PFSK-1 (cell line): Measurements from ENCODE around the gene ABCC4.

Source experiments
- FOXP2 ChIP-seq: optimal IDR thresholded peaks from 2 replicates; pipeline ENCODE3; 2011; ENCODE audit warnings: borderline replicate concordance, control low read depth, inconsistent platforms; ENCODE audit not compliant: insufficient read depth; ENCODE audit errors: extremely low read length, extremely low read depth
- POLR2AphosphoS5 ChIP-seq: IDR thresholded peaks from 2 replicates; pipeline ENCODE4 v1.6.1; 2012; ENCODE audit warnings: low read depth, mild to moderate bottlenecking, control low read depth, low read length, moderate library complexity
- SIN3A ChIP-seq: IDR thresholded peaks from 2 replicates; pipeline ENCODE4 v1.6.1; 2012; ENCODE audit warnings: mild to moderate bottlenecking, low read length, moderate library complexity, borderline replicate concordance; ENCODE audit not compliant: insufficient read depth
- TAF1 ChIP-seq: IDR thresholded peaks from 2 replicates; pipeline ENCODE4 v1.6.1; 2012; ENCODE audit warnings: low read length, control low read depth, borderline replicate concordance; ENCODE audit not compliant: insufficient read depth
- TF ChIP-seq, protein P1 (sequence below), 2 experiments: IDR thresholded peaks; 2 replicates each; pipeline versions ENCODE4 v1.6.1 to v1.8.0; 2011 to 2012; ENCODE audit warnings: low read depth in 2 of 2, low read length in 2 of 2, control low read depth in 1 of 2, inconsistent platforms in 1 of 2, mild to moderate bottlenecking in 1 of 2, moderate library complexity in 1 of 2; ENCODE audit not compliant: insufficient read depth in 1 of 2

ABCC4 gene

DNA sequence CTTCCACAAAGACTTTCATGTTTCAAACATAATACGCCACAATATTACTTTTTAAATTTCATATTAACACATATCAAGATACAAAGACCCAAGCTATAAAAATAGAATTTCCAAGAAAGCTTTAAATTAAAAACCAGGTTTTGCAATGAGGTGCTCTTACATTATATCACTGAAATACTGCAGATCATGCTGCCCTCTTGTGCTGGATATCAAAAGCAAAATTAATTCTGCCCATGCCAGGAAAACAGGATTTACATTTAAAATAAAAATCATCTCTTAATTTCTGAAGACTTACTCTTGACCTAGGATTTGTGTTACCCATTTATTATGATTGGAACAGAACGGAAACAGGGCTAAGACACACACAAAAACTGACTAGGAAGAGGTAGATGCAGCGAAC lies 145.0 kb downstream of the ABCC4 start:
- TF ChIP-seq SIN3A (no peak), FOXP2 (no peak), POLR2AphosphoS5 (no peak), TAF1 (no peak)
- TF ChIP-seq, protein P1, sequence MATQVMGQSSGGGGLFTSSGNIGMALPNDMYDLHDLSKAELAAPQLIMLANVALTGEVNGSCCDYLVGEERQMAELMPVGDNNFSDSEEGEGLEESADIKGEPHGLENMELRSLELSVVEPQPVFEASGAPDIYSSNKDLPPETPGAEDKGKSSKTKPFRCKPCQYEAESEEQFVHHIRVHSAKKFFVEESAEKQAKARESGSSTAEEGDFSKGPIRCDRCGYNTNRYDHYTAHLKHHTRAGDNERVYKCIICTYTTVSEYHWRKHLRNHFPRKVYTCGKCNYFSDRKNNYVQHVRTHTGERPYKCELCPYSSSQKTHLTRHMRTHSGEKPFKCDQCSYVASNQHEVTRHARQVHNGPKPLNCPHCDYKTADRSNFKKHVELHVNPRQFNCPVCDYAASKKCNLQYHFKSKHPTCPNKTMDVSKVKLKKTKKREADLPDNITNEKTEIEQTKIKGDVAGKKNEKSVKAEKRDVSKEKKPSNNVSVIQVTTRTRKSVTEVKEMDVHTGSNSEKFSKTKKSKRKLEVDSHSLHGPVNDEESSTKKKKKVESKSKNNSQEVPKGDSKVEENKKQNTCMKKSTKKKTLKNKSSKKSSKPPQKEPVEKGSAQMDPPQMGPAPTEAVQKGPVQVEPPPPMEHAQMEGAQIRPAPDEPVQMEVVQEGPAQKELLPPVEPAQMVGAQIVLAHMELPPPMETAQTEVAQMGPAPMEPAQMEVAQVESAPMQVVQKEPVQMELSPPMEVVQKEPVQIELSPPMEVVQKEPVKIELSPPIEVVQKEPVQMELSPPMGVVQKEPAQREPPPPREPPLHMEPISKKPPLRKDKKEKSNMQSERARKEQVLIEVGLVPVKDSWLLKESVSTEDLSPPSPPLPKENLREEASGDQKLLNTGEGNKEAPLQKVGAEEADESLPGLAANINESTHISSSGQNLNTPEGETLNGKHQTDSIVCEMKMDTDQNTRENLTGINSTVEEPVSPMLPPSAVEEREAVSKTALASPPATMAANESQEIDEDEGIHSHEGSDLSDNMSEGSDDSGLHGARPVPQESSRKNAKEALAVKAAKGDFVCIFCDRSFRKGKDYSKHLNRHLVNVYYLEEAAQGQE (IDR thresholded peaks at IDR 0.05; ENCODE audit: insufficient read depth in 1 of 2, low read depth in 2 of 2, low read length in 2 of 2): no peak

DNA sequence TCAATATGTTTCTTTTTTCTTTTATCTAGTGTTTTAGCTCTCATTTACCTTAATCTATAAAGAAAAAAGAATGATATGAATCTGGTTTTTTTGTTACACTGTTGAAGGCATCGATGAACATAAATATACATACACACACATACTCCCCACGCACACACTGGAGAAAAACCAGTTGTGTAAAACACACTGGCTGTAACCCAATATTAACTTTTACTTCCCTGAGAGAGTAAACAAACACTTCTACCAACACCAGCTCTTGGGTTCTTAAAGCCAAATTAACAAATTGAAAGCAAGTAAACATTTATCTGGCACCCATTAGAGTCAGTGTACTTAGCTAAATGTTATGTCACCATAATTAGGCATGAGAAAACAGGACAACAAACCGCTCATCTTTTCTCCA lies 145.7 kb downstream of the ABCC4 start:
- TF ChIP-seq, protein P1 (IDR thresholded peaks at IDR 0.05; ENCODE audit: insufficient read depth in 1 of 2, low read depth in 2 of 2, low read length in 2 of 2): no peak
- TF ChIP-seq TAF1 (no peak), SIN3A (no peak), POLR2AphosphoS5 (no peak), FOXP2 (no peak)

DNA sequence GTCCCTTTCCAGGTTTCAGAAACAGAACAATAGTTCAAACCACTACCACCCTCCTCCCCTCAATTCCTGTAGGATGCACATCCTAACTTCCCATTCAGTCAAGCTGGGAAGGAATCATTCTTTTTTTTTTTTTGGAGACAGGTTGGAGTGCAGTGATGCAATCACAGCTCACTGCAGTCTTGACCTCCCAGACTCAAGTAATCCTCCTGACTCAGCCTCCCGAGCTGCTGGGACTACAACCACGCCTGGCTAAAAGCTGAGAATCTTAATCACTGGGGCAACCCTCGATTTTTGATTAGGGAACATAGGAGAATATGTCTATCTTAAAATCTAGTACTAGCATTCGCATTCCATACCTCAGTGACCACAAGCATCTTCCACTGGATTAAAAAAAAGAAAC lies 146.2 kb downstream of the ABCC4 start:
- TF ChIP-seq TAF1 (no peak), POLR2AphosphoS5 (no peak)
- TF ChIP-seq, protein P1 (IDR thresholded peaks at IDR 0.05; ENCODE audit: insufficient read depth in 1 of 2, low read depth in 2 of 2, low read length in 2 of 2): no peak

DNA sequence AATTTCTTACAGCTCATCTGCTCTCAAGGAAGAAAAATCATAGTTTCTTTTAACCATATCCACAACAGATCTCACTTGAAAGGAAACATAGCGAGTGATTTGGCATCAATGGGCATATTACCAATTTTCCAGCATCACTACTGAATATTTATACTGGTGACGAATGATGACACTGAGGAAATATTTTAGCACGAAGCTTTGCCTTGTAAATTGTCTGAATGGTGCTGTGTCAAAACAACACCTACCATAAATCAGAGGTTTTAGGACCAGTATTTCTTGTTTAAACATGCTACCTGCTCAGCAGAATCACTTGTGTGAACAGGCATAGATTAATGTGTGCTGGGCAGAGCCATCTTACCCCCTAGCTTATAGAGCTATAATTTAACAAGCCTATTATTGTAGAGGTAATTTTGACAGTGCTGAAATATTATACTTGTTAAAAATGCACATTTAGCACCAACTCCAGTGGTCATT lies 146.8 kb downstream of the ABCC4 start:
- TF ChIP-seq, protein P1 (IDR thresholded peaks at IDR 0.05; ENCODE audit: insufficient read depth in 1 of 2, low read depth in 2 of 2, low read length in 2 of 2): no peak
- TF ChIP-seq TAF1 (no peak), FOXP2 (no peak), POLR2AphosphoS5 (no peak), SIN3A (no peak)

DNA sequence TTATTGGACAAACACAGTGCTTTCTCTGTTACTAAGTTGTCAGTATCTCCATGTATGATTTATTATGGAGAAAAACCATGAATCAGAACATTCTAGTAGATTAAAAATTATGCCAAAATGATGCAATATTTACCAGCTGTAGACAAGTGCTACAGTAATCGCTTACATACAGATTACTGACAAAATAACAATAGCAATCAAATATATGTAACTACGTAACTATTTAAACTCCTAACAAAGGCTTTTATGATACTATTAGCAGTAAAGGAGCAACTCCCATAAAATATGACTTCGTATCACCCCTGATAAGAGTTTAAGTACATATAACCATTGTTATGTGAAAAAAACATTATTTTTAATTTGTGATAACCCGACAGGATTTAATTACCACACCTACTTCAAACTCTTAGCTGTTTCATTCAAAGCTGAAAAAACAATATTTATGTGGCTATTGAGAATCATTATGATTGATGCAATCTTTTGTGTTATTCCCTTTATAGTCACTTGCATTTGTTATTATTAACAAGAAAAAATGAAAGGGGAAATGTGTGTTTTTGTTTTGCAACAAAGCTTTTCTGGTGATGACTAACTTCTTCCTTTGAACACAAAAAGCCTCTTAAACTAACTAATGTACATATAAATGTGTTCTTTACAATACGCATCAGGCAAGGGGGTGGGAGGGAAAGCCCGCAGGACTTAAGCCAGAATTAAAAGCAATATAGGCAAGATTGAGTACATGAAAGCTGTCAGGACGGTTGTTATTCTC lies 147.4 kb downstream of the ABCC4 start:
- TF ChIP-seq TAF1 (no peak), SIN3A (no peak), POLR2AphosphoS5 (no peak), FOXP2 (no peak)
- TF ChIP-seq, protein P1 (IDR thresholded peaks at IDR 0.05; ENCODE audit: insufficient read depth in 1 of 2, low read depth in 2 of 2, low read length in 2 of 2): no peak
